PC-9 (cell line): ENCODE results near the gene MORF4L1.
"Not testable (repeated sequence)": the region's sequence is repeated elsewhere in the genome, so short reads cannot be mapped to it uniquely, and the experiment has no call there.

Experiments
- EZH2 ChIP-seq: fragments of 200-600 bp; sonication (generic); IDR thresholded peaks from 2 replicates; pipeline ENCODE4 v1.8.0; 2017; ENCODE audit warnings: antibody characterized with exemption, low read depth
- TF ChIP-seq, protein P1 (sequence below): fragments of 200-600 bp; sonication (generic); conservative IDR thresholded peaks from 2 replicates; pipeline ENCODE4 v1.6.1; 2017; ENCODE audit warnings: mixed run types, antibody characterized with exemption, mild to moderate bottlenecking, moderate library complexity

DNA sequence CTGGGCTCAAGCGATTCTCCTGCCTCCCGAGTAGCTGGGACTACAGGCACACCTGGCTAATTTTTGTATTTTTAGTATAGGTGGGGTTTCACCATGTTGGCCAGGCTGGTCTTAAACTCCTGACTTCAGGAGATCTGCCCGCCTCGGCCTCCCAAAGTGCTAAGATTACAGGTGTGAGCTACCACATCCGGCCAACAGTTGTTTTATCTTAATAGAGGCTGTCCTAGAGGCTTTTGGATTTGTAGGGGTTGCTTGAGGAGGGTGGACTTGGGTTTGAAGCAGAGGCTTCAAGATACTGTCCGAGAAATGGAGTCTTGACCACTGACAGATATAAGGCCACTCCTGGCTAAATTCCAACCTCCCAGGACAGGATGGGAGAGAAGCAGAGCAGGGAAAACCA lies 33.5 kb upstream of the MORF4L1 start:
- TF ChIP-seq, protein P1, sequence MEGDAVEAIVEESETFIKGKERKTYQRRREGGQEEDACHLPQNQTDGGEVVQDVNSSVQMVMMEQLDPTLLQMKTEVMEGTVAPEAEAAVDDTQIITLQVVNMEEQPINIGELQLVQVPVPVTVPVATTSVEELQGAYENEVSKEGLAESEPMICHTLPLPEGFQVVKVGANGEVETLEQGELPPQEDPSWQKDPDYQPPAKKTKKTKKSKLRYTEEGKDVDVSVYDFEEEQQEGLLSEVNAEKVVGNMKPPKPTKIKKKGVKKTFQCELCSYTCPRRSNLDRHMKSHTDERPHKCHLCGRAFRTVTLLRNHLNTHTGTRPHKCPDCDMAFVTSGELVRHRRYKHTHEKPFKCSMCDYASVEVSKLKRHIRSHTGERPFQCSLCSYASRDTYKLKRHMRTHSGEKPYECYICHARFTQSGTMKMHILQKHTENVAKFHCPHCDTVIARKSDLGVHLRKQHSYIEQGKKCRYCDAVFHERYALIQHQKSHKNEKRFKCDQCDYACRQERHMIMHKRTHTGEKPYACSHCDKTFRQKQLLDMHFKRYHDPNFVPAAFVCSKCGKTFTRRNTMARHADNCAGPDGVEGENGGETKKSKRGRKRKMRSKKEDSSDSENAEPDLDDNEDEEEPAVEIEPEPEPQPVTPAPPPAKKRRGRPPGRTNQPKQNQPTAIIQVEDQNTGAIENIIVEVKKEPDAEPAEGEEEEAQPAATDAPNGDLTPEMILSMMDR: not testable (repeated sequence)
- not testable (repeated sequence) for TF ChIP-seq EZH2
